HG03097 (cell line): ENCODE results near the gene CIT.
A peak's percentile ranks its signal among the peaks of the same experiment; 100 is the strongest.

Experiments
- ATAC-seq: cut with Tn5 transposase; IDR thresholded peaks from one replicate; pipeline ENCODE4 v1.9.1; 2021; ENCODE audit not compliant: unreplicated experiment, low FRiP score

The CIT gene

GRCh38 chr12:119683413-119683812 is 193.7 kb downstream of the CIT start:
- no peak for ATAC-seq

- ATAC-seq: no peak
Measured at GRCh38 chr12:119682639-119683252, 194.4 kb downstream of the CIT start.

DNA sequence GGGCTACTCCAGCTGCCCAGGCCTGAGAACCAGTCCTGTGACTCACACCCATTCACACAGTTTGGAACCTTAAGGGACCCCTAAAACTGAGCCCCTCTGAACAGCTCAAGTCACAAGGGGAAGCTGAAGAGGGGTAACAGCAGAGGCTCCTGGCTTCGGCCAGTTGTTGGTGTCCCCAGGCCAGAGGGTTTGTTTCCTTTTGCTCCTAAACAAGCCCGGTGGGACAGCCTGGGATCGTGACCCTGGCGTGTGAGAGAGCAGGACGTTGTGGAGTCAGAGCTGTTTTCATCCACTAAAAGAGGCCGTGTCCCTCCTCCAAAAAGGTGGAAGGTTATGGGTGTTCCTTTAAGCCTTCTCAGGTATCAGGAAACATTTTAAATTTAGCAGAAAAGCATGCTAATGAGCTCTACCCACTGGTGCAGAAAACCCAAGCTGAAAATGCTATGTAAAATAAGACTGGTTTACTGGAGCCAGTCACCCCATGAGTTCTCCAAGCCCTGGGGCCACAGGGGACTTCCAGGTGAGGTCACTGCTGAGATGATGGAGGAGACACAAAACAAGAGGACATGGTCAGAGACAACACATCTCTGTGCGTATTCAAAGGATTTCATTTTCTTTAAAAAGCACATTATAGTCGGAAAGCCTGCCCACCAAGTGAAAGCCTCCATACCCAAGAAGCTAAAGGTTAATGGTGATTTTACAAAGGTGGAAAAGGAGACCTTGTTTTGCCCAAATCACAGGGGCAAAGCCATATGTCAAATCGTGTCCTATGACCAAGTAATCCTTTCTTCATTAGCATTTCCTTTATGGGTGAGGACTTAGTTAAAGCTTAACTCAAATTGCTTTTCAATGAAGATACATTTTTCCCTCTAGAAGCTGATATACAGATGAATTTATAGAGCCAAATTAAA is 195.1 kb downstream of the CIT start:
- ATAC-seq: no peak

- ATAC-seq: no peak
Measured at GRCh38 chr12:119681111-119681510, 196.0 kb downstream of the CIT start.

GRCh38 chr12:119679490-119679889 is 197.6 kb downstream of the CIT start:
- no peak for ATAC-seq

- no peak for ATAC-seq
Measured at GRCh38 chr12:119679081-119679480, 198.0 kb downstream of the CIT start.

GRCh38 chr12:119678459-119678858 is 198.7 kb downstream of the CIT start:
- ATAC-seq: no peak

DNA sequence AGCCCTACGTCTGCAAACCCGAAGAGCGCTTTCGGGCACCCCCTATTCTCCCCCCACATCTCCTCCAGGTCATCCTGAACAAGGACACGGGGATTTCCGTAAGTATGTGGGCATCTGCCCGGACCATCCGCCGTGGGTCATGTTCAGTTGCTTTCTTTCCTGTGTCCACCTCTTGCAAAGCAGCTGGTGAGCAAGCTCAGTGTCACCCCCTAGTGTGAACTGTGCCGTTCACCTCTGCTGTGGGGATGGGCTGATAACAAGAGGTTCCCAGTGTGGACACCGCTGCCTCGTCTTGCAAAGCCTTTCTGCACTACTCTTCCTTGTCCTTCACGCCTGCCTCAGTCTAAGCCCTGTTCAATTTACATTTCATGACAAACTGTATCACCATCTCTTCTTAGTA is 200.5 kb downstream of the CIT start:
- no peak for ATAC-seq

GRCh38 chr12:119676022-119676421 is 201.1 kb downstream of the CIT start:
- no peak for ATAC-seq

GRCh38 chr12:119674560-119674959 is 202.6 kb downstream of the CIT start:
- ATAC-seq: no peak

GRCh38 chr12:119673634-119674033 is 203.5 kb downstream of the CIT start:
- no peak for ATAC-seq

DNA sequence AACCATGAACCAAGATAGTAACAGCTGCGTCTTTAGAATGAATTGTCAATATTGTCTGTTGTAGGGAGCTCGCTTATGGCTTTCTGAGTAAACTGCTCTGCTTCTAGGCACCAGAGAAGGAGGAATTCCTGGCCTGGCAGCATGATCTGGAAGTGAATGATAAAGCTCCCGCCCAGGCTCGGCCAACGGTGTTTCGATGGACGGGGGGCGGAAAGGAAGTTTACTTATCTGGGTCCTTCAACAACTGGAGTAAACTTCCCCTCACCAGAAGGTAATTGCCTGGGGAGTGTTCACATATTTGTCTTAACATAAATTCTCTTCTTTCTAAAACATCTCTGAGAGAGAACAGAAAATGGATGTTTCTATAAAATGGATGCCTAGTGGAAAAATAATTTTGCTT is 204.9 kb downstream of the CIT start:
- ATAC-seq: no peak

DNA sequence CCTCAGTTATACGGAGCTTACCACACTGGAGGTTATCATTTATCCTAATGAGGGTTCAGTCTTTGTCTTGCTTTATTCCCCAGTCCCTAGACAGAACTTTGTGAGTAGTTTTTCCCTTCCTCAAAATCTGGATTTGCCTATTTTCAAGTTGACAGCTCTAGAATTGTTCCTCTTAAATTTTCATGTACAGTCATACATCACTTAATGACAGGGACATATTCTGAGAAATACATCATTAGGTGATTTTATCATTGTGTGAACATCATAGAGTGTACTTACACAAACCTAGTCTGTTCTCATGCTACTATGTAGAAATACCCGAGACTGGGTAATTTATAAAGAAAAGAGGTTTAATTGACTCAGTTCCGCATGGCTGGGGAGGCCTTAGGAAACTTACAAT is 206.1 kb downstream of the CIT start:
- no peak for ATAC-seq

- no peak for ATAC-seq
Measured at GRCh38 chr12:119669744-119670472, 207.2 kb downstream of the CIT start.

DNA sequence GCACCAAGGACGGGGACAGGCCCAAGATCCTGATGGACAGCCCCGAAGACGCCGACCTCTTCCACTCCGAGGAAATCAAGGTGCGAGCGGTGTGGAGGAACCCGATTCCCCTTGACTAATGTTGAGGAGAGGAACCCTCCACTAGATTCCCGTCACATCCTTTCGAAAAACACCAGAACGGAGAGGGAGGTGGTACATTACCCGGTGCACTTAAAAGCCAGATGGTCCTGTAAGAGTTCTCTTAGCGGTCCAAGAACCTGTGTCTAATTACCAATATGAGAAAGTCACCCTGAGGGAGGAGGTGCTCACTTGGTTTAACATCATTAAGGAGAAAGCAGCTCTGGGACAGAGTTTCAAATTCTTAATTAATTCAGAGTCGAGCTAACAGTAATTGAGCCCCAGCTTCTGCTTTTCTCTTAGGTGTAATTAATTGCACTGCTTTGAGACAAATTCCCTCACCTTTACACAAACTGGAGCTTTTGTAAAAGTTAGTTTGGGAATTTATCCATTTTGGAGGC is 208.7 kb downstream of the CIT start:
- no peak for ATAC-seq

DNA sequence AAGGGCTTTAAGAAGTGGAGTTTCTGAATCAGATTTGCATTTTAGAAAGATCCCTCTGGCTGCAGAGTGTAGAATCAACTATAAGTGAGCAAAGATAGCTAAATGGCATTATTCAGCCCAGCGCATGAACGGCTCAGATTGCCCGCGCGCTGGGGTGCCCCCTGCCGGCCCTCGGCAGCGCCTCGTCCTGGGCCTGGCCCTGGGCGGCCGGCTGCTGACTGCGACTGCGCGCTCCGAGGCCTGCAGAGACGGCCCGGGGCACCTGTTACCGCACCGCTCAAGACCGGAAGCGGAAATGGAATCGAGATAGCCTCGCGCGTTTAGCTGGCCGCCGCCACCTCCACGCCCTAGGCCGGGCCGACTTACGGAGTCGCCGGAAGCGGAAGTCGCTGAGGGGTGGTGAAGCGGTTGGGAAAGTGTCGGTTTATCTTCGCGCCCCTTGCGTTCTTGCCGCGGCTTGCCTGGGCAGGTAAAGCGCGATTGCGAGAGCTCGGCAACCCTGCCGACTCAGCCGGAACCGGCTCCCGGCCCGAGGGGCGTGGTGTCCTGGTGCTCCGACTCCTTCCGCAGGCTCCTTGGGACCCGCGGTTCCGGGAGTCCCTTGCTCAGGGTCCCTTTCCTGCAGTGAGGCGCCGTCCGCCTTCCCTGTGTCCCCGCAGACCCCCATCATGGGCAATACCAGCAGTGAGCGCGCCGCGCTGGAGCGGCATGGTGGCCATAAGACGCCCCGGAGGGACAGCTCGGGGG is 209.4 kb downstream of the CIT start, which contains the start of gene PRKAB1:
Gene PRKAB1 (plus strand): TSS at position 557 of the 747 bp plus-strand sequence. CDS start 112 bp downstream, at position 669.
- ATAC-seq: peak; percentile 96

- no peak for ATAC-seq
Measured at GRCh38 chr12:119666900-119667576, 210.1 kb downstream of the CIT start.

DNA sequence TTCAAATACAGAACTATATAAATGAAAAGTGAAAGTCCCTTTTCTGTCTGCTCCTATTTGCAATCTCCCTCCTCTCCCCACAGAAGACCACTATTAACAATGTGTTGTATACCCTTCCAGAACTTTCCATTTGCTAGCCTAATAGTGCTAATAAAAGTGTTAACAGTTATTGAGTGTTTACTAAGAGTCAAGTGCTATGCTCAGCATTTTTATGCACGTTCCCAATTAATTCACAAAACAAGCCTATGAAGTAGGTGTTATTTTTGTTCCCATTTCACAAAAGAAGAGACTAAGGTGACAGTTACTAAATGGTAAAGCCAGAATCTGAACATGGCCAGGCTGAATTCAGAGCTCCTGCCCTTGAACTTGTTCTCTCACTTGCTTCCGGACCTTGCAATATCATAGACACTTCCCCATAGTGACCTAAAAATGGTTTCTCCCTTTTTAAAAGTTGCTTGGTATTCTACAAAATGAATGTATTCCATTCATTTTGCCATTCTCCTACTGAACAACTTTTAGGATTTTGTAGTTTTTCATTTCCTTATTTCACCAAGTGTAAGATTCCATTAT is 210.8 kb downstream of the CIT start:
- no peak for ATAC-seq

DNA sequence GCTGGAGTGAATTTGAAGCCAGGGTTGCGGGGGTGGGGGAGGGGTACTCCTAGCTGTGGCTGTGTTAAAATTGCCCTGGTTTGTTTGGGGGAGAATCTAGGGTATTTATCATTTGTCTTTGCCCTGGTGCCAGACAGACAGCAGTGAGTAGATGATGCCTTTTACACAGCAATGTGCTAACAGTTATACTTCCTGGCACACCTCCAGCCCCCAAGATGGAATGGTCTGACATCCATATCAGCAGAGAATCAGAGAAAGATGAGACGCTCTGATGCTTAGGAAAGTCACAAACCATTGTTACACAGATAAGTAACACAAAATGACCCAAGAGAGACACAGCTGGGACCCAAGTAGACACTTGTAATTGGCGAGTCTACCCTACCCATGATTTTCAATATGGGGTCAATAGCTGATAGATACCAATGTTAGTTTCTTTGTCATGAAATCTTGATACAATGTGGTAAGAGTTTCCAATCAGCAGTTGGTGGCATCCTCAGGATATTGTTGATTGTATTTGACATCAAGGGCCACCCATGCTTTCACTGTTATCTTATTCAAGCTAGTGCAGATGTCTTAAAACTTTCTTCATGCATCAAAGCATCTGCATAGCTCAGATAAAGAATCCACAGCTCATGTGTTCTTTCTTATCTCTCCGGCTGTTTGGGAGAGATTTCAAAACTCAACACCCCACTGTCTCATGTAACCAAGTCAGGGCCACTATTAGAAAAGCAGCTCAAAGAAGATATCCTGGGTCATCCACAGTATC is 211.8 kb downstream of the CIT start:
- no peak for ATAC-seq
